K562 (cell line): ENCODE data around the gene CUTA. TPM values are rescaled to one million over a fixed set of nuclear protein-coding genes. Genes with fewer than 3 reads are reported as not detected.

Experiments
- AFF4 ChIP-seq: sonication (generic); formaldehyde crosslinking; IDR thresholded peaks from 2 replicates; pipeline ENCODE4 v1.8.0; 2023; ENCODE audit warnings: mild to moderate bottlenecking, missing genetic modification reagents
- ATF4 ChIP-seq: fragments of 450-650 bp; formaldehyde crosslinking; IDR thresholded peaks from 2 replicates; pipeline ENCODE4 v1.4.0; 2022; ENCODE audit warnings: mild to moderate bottlenecking, moderate library complexity
- ATF7 ChIP-seq: fragments of 450-650 bp; IDR thresholded peaks from 2 replicates; pipeline ENCODE4 v1.7.1; 2014; ENCODE audit warnings: mild to moderate bottlenecking, moderate library complexity
- BMI1 ChIP-seq: fragments of 150-350 bp; IDR thresholded peaks from 2 replicates; pipeline ENCODE4 v1.6.1; 2014; ENCODE audit warnings: low read length
- CBX5 ChIP-seq: IDR thresholded peaks from 2 replicates; pipeline ENCODE4 v1.6.1; 2014; ENCODE audit warnings: low read depth, borderline replicate concordance
- DLX4 ChIP-seq: fragments of 250-450 bp; sonication (Bioruptor Pico); IDR thresholded peaks from 2 replicates; pipeline ENCODE4 v1.6.1; 2021; ENCODE audit warnings: mild to moderate bottlenecking
- E2F3 ChIP-seq: fragments of 250-450 bp; sonication (Bioruptor Pico); IDR thresholded peaks from 2 replicates; pipeline ENCODE4 v1.4.0; 2020; ENCODE audit warnings: mild to moderate bottlenecking
- HIVEP1 ChIP-seq: fragments of 250-450 bp; sonication (Bioruptor Pico); IDR thresholded peaks from 2 replicates; pipeline ENCODE4 v1.4.0; 2020; ENCODE audit warnings: mild to moderate bottlenecking
- IFI16 ChIP-seq: fragments of 250-450 bp; sonication (Bioruptor Pico); IDR thresholded peaks from 2 replicates; pipeline ENCODE4 v2.1.2; 2022; ENCODE audit warnings: mild to moderate bottlenecking, inconsistent platforms
- KDM4B ChIP-seq, 2 experiments: fragments of 450-650 bp in 1 of 2; sonication (generic) in 1 of 2; IDR thresholded peaks; 2 replicates each; pipeline ENCODE4 v1.6.1; 2016 to 2017; ENCODE audit warnings: borderline replicate concordance in 2 of 2, antibody characterized with exemption in 1 of 2, low read depth in 1 of 2, mild to moderate bottlenecking in 1 of 2
- KLF6 ChIP-seq: fragments of 250-450 bp; sonication (Bioruptor Pico); IDR thresholded peaks from 2 replicates; pipeline ENCODE4 v1.4.0; 2020; ENCODE audit warnings: mild to moderate bottlenecking, moderate library complexity, borderline replicate concordance
- MAFK ChIP-seq: IDR thresholded peaks from 2 replicates; pipeline ENCODE4 v1.6.1; 2011; ENCODE audit warnings: low read length, improper control_type of control experiment
- PTRF ChIP-seq: fragments of 450-650 bp; IDR thresholded peaks from 2 replicates; pipeline ENCODE4 v1.6.1; 2016; ENCODE audit warnings: mild to moderate bottlenecking, missing genetic modification characterization, missing compliant biosample characterization
- RBM15 ChIP-seq: fragments of 200-400 bp; formaldehyde crosslinking; IDR thresholded peaks from 2 replicates; pipeline ENCODE4 v1.6.1; 2018; ENCODE audit warnings: mild to moderate bottlenecking, low read length, moderate library complexity; ENCODE audit not compliant: insufficient read depth
- RNF2 ChIP-seq: sonication (generic); IDR thresholded peaks from 2 replicates; pipeline ENCODE4 v1.6.1; 2016
- SMARCB1 ChIP-seq: IDR thresholded peaks from 2 replicates; pipeline ENCODE4 v1.6.1; 2011; ENCODE audit warnings: improper control_type of control experiment, low read depth; ENCODE audit not compliant: insufficient read length
- SMC3 ChIP-seq: conservative IDR thresholded peaks from 2 replicates; pipeline ENCODE4 v1.6.1; 2011; ENCODE audit warnings: low read depth, low read length, improper control_type of control experiment; ENCODE audit not compliant: insufficient read depth
- TAF15 ChIP-seq: fragments of 200-400 bp; formaldehyde crosslinking; IDR thresholded peaks from 2 replicates; pipeline ENCODE4 v1.6.1; 2017; ENCODE audit warnings: mild to moderate bottlenecking, low read depth, low read length, moderate library complexity
- TAF7 ChIP-seq: fragments of 450-650 bp; IDR thresholded peaks from 2 replicates; pipeline ENCODE4 v1.6.1; 2016; ENCODE audit warnings: missing genetic modification characterization, missing compliant biosample characterization
- TAF9B ChIP-seq: fragments of 450-650 bp; IDR thresholded peaks from 2 replicates; pipeline ENCODE4 v1.6.1; 2018; ENCODE audit warnings: mild to moderate bottlenecking; ENCODE audit not compliant: partially characterized antibody
- TCF7L2 ChIP-seq: fragments of 150-350 bp; IDR thresholded peaks from 2 replicates; pipeline ENCODE4 v1.6.1; 2016; ENCODE audit warnings: low read depth, mild to moderate bottlenecking, low read length, moderate library complexity
- ZBTB1 ChIP-seq: sonication (generic); formaldehyde crosslinking; IDR thresholded peaks from 2 replicates; pipeline ENCODE4 v1.8.1; 2023; ENCODE audit warnings: missing genetic modification reagents, low read depth, mild to moderate bottlenecking, borderline replicate concordance
- ZNF12 ChIP-seq: sonication (generic); formaldehyde crosslinking; IDR thresholded peaks from 2 replicates; pipeline ENCODE4 v1.4.0; 2020; ENCODE audit warnings: mild to moderate bottlenecking, missing genetic modification reagents
- ZNF354B ChIP-seq: fragments of 250-450 bp; sonication (Bioruptor Pico); IDR thresholded peaks from 2 replicates; pipeline ENCODE4 v1.4.0; 2020
- ZNF699 ChIP-seq: fragments of 250-450 bp; sonication (Bioruptor Pico); IDR thresholded peaks from 2 replicates; pipeline ENCODE4 v1.8.0; 2021; ENCODE audit warnings: mild to moderate bottlenecking, moderate library complexity; ENCODE audit not compliant: insufficient replicate concordance
- ZNF785 ChIP-seq: fragments of 250-450 bp; sonication (Bioruptor Pico); IDR thresholded peaks from 2 replicates; pipeline ENCODE4 v1.4.0; 2020; ENCODE audit warnings: mild to moderate bottlenecking
- polyA plus RNA-seq, 8 experiments: library from polyadenylated mRNA; depleted of rRNA in 4 of 8; stranded (reverse) in 5 of 8; unstranded in 3 of 8; fragments of >200 nt; fragmentation: Nextera tagmentation in 2 of 8; fragmentation: Illumina TruSeq in 1 of 8; extraction: Ambion mirVana in 2 of 8; extraction: Trizol in 1 of 8; gene quantifications; 2 replicates each; pipeline versions ENCODE4 v1.2.1 to v1.2.3, GENCODE V29; 2011 to 2014; ENCODE audit warnings: inconsistent platforms in 1 of 8, missing spikeins in 1 of 8
- total RNA-seq, 7 experiments: library from RNA; depleted of rRNA in 6 of 7; stranded (reverse); fragments of >200 nt in 6 of 7; fragmentation: Illumina TruSeq in 2 of 7; extraction: Trizol in 2 of 7; gene quantifications; 2 replicates each; pipeline versions ENCODE4 v1.2.1 to v1.2.3, GENCODE V29; 2011 to 2021; ENCODE audit warnings: low replicate concordance in 1 of 7

CUTA gene
- total and polyA plus RNA-seq, 9 of the 15 experiments (the other 6 are each of a cell fraction or from before 2014, with no cell fraction given): 166 to 682 (median 310) TPM

- TF ChIP-seq AFF4 (peak; percentile 68; the same call in 1 of the 2 replicates), PTRF (tag) (no peak), TCF7L2 (no peak), TAF7 (tag) (no peak), KLF6 (CRISPR knock-in tag) (peak; percentile 50; the same call in 1 of the 2 replicates), ZNF12 (CRISPR knock-in tag) (peak; percentile 50; the same call in 1 of the 2 replicates), HIVEP1 (CRISPR knock-in tag) (no peak), CBX5 (no peak), KDM4B (IDR thresholded peaks at IDR 0.05; ENCODE audit: borderline replicate concordance in 2 of 2, low read depth in 1 of 2) (0 out of 4 replicates have a peak, but pooled peaks of 1 of the 2 experiments have one; percentile 45), TAF9B (no peak), ZNF699 (CRISPR knock-in tag) (no peak), RNF2 (no peak; the same call in 1 of the 2 replicates), ATF7 (peak; percentile 96), MAFK (no peak), ZBTB1 (CRISPR knock-in tag) (no peak), RBM15 (no peak), DLX4 (CRISPR knock-in tag) (no peak), TAF15 (no peak), BMI1 (no peak), ZNF354B (CRISPR knock-in tag) (no peak; the same call in 1 of the 2 replicates), ATF4 (0 out of 2 replicates have a peak, but pooled peaks have one; percentile 10), ZNF785 (CRISPR knock-in tag) (no peak), E2F3 (peak; percentile 96), IFI16 (no peak), SMARCB1 (no peak), SMC3 (0 out of 2 replicates have a peak, but pooled peaks have one; percentile 3)
Observed at GRCh38 chr6:33410050-33410710, 7.7 kb downstream of the CUTA start (continued).
